ENCODE measurements around the gene PLPPR1.
"Not testable (repeated sequence)": the region's sequence is repeated elsewhere in the genome, so short reads cannot be mapped to it uniquely, and the experiment has no call there.

PLPPR1 gene

GRCh38 chr9:101309139-101309538 is 280.6 kb downstream of the PLPPR1 start:
- no peak for DNase-seq

DNA sequence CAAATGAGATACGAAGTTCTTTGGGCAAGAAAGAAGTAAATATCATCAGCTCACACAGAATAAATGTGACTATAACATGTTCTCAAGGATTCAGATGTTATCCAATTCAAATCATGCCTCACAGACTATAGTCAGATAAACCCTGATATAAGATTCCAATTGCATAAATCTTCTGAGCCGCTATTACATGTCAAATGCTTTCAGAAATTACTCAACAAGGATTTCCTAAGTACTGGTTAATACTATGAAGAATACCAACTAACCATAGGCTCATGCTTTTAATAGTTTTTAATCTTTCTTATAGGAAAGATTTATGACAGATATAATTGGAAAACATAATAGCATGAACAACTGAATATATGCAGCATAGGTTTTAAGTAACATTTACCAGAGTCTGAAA is 282.7 kb downstream of the PLPPR1 start:
- DNase-seq, result no peak

GRCh38 chr9:101311758-101312420 is 283.4 kb downstream of the PLPPR1 start:
- no peak for DNase-seq

DNA sequence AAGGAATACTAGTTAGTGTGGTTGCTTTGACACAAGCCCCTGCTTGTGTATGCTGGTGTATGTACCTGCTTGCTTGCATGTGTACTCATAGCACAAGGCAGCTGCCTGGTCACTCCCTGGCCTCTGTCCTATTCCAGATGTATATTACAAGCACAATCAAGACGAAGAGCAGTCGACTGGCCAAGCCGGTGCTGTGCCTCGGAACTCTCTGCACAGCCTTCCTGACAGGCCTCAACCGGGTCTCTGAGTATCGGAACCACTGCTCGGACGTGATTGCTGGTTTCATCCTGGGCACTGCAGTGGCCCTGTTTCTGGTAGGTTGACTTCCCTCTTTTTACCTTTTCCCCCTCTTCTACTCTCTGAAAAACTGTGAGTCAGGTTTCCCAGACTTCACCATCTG is 284.1 kb downstream of the PLPPR1 start:
- no peak for DNase-seq

GRCh38 chr9:101315112-101315450 is 286.6 kb downstream of the PLPPR1 start:
- DNase-seq, result no peak

GRCh38 chr9:101317735-101318134 is 289.2 kb downstream of the PLPPR1 start:
- DNase-seq, result no peak

DNA sequence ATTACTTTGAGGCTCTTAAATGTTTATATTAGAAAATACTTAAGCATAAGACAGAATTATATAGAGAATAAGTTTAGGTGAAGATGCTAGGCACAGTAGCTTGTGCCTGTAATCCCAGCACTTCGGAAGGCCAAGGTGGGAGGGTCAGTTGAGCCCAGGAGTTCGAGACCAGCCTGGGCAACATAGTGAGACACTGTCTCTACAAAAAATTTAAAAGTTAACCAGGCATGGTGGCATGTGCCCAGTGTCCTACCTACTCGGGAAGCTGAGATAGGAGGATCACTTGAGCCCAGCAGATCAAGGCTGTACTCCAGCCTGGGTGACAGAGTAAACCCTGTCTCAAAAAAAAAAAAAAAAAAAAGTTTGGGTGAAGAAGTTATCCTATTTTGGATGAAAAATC is 294.6 kb downstream of the PLPPR1 start:
- DNase-seq, result no peak

DNA sequence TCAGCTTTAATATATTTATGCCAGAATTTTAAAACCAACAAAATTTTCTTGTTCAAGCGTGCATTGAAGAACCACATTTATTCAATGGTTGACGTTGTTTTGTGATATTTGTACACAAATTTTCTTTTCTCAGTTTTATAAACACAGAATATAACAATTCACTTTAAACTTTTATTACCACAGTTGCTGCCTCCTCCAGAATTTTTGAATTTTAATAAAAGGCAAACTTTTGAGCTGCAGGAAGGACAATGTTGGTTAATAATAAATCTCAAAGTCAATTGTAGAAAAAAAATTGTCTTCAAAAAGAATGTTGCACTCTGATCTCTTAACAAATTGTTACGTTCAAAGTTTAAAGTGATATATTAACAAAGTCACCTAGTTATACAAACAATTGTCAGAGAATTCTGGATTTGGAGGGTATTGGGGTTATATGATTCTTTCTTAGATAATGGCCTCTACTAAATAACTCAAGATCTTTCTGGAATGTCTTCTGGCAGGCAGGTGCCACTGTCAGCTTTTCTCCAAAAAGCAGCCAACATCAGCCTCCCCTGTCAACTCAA is 295.8 kb downstream of the PLPPR1 start:
- no peak for DNase-seq

- no peak for DNase-seq
Measured at GRCh38 chr9:101325053-101325452, 296.5 kb downstream of the PLPPR1 start.

DNA sequence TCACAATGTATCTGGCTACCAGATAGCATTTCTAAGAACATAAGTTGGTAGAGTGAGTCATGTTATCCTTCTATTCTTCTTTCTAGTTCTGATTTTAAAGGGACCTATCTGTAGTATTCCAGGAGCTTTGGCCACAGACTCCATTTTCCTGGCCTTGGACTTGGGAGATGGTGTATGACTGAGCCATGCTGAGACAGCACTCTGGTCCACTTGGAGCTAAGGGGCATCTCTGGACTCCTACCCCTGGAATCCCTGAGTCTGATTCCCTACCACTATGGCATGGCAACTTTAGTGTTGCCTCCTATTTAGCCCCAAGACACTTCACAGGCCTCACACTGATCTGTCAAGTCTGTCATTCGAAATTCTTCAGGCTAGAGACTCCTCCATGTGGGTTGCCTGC is 297.5 kb downstream of the PLPPR1 start:
- DNase-seq, result no peak

GRCh38 chr9:101326501-101326900 is 298.0 kb downstream of the PLPPR1 start:
- no peak for DNase-seq

DNA sequence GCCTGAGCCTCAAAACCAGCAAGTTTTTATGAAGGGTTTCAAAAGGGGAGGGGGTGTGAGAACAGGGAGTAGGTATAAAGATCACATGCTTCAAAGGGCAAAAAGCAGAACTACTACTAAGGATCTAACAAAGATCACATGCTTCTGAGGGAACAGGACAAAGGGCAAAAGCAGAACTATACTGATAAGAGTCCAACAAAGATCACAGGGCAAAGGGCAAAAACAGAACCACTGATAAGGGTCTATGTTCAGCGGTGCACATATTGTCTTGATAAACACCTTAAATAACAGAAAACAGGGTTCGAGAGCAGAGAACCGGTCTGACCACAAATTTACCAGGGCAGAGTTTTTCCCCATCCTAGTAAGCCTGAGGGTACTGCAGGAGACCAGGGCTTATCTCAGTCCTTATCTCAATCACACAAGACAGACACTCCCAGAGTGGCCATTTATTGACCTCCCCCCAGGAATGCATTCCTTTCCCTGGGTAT is 298.9 kb downstream of the PLPPR1 start:
- DNase-seq, result not testable (repeated sequence)

DNA sequence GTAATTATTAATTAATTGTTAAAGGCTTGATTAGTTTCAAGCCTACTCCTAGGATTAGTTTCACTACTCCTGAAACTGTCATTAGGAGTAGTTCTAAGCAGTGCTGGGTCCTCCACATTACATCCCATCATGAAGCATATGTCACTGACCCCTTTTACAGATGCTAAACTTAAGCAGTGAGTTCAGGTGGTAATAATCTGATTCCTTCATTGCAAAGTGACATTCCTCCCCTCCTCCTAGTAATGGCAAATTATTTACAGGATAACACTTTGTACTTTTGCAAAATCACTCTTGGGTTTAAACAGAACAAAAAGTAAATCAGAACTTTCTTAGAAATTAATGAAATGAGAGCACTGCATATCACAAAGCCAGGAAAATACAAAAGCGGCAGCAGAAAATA is 303.8 kb downstream of the PLPPR1 start:
- no peak for DNase-seq

DNA sequence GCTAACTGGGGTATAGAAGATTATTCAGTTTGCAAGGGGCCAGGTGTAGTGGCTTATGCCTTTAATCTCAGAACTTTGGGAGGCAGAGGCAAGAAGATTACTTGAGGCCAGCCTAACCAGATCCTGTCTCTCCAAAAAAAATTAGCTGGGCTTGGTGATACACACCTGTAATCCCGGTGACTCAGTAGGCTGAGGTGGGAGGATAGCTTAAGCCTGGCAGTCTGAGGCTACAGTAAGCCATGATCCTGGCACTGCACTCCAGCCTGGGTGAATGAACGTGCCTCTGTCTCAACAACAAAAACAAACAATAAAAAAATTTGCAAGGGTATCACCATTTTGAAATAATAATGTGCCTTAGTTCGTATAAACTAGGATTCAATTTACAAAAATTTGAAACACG is 305.0 kb downstream of the PLPPR1 start:
- no peak for DNase-seq

- DNase-seq, result no peak
Measured at GRCh38 chr9:101333926-101334702, 305.6 kb downstream of the PLPPR1 start.

GRCh38 chr9:101336091-101336490 is 307.6 kb downstream of the PLPPR1 start:
- DNase-seq, result no peak

- no peak for DNase-seq
Measured at GRCh38 chr9:101337237-101337636, 308.7 kb downstream of the PLPPR1 start.

DNA sequence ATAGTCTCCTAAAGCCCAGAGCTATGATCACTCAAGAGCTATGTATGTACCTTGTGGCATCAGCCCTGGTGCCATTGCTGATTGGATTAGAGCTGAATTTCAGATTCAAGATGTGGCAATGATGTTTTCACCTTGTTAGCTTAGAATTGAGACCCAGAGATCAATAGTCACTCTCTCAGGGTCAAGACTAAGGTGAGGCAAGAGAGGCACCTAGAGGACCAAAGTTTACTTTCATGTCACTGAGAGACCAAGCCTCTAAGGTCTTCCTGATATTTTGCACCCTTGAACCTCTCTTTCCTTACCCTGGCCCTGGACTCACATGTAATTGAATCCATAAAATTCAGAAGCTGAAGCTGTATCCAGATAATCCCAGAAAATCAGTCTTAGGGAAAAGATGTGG is 313.4 kb downstream of the PLPPR1 start:
- DNase-seq, result no peak

DNA sequence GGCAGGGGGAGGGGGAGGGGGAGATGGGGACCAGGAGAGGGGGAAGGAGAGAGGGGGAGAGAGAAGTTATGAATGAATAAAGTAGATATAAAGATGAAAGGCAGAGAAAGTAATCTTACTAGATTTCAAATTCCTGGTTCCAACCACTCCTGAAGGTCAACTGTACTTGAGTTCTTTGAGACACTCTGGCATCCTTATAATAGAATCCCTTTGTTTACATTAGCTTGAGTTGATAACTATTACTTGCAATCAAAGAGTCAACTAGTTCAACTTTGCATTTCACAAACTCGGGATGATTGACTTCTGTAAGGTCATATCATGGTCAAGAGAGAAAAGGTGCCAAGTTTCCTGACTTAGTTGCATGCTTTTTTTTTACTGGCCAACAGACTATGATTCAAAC is 314.1 kb downstream of the PLPPR1 start:
- DNase-seq, result no peak

- no peak for DNase-seq
Measured at GRCh38 chr9:101350285-101350684, 321.8 kb downstream of the PLPPR1 start.

DNA sequence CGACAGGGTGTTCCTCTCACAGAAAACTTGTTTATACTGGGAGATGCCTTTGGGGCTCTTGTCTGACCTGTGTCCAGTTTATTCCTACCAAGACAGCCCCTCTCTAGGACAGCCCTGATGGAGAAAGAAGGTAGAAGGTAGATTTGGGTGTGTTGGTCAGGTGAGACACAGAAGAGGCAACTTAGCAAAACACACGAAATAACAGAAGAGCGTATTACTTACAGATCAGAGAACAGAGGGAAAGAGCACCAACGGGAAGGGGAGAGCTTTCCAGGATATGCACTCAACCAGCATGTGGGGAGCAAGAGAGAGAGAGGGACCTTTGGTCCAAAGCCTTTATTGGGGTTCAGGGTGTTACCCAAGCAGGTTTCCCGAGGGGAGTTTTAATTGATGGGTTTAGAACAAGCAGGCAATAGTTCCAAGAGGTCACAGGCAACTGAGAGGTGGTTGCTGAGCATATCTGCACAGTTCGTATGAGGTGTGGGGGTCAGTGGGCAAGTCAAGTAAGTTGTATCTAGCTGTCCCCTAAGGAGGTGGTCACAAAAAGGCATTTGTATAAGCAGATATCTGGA is 324.5 kb downstream of the PLPPR1 start:
- DNase-seq, result no peak

DNA sequence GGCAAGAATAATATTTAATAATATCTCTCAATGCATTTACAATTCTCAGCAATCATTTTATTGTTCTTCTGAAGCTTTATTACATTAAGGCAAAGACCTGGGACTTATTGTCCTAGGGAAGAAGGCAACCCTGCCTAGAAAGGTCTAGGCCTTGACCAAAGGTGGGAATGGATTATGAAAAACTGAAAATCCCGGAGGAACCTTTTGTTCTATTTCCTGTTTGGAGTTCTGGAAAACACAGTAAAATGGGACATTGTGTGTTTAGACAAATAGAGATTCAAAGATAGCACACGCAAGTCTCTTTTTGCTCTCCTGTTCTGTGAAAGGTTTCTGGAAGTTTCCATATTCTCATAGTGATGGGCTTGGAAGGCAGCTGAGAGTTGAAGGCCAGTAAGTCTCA is 325.2 kb downstream of the PLPPR1 start:
- DNase-seq, result no peak

DNA sequence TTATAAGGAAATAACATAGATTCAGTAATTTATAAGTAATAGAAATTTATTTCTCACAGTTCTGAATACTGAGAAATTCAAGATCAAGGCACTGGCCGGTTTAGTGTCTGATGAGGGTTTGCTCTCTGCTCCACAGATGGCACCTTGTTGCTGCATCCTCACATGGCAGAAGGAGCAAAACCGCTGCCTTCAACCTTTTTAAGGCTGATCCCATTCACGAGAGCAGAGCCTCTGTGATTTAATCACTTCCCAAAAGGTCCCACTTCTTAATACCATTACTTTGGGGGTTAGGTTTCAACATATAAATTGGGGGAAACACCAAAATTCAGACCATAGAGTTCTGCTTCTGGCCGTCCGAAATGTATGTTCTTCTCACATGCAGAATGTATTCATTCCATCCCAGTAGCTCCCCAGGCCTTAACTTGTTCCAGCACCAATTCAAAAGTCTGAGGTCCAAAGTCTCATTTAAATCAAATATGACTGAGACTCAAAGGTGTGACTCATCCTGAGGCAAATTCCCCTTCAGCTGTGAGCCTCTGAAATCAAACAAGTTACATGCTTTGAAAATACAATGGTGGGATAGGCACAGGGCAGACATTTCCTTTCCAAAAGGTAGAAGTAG is 325.7 kb downstream of the PLPPR1 start:
- DNase-seq, result no peak

Data from activated naive CD4-positive, alpha-beta T cell treated with Interleukin-2 at 50 U/mL for 16 hours (primary cell).